HEK293T (cell line): ENCODE data around the gene CBR3.

Experiments used
- CTCF ChIA-PET: fragments of 350-600 bp; formaldehyde crosslinking; extraction: SDS; loops from one replicate; lab custom pipeline; 2021; ENCODE audit warnings: antibody characterized with exemption, inconsistent platforms; lab: Yijun Ruan, JAX
- POLR2A ChIA-PET: fragments of 350-600 bp; formaldehyde crosslinking; extraction: SDS; loops from one replicate; lab custom pipeline; 2020; ENCODE audit warnings: antibody characterized with exemption, inconsistent platforms; lab: Yijun Ruan, JAX
- DNase-seq: peaks from one replicate; pipeline ENCODE4 v3.0.0; 2012; ENCODE audit warnings: mixed read lengths; ENCODE audit errors: extremely low spot score
- ARNT ChIP-seq: fragments of 450-650 bp; IDR thresholded peaks from 2 replicates; pipeline ENCODE4 v1.6.1; 2017; ENCODE audit warnings: mild to moderate bottlenecking
- BHLHE40 ChIP-seq: fragments of 450-650 bp; IDR thresholded peaks from 2 replicates; pipeline ENCODE4 v1.6.1; 2016; ENCODE audit warnings: mild to moderate bottlenecking, moderate library complexity, borderline replicate concordance
- CTBP1 ChIP-seq: fragments of 450-650 bp; IDR thresholded peaks from 2 replicates; pipeline ENCODE4 v1.6.1; 2016; ENCODE audit warnings: borderline replicate concordance
- ELF4 ChIP-seq: fragments of 450-650 bp; IDR thresholded peaks from 2 replicates; pipeline ENCODE4 v1.6.1; 2017; ENCODE audit warnings: antibody characterized with exemption
- FOXA1 ChIP-seq: fragments of 450-650 bp; IDR thresholded peaks from 2 replicates; pipeline ENCODE4 v1.6.1; 2016; ENCODE audit warnings: mild to moderate bottlenecking
- FOXK2 ChIP-seq: fragments of 450-650 bp; IDR thresholded peaks from 2 replicates; pipeline ENCODE4 v1.6.1; 2016; ENCODE audit warnings: mild to moderate bottlenecking
- FOXM1 ChIP-seq: fragments of 450-650 bp; IDR thresholded peaks from 2 replicates; pipeline ENCODE4 v1.6.1; 2017; ENCODE audit warnings: mild to moderate bottlenecking, borderline replicate concordance
- HDGF ChIP-seq: fragments of 450-650 bp; IDR thresholded peaks from 2 replicates; pipeline ENCODE4 v1.6.1; 2017; ENCODE audit warnings: antibody characterized with exemption, borderline replicate concordance
- L3MBTL2 ChIP-seq: fragments of 450-650 bp; conservative IDR thresholded peaks from 2 replicates; pipeline ENCODE4 v1.6.1; 2016; ENCODE audit warnings: mild to moderate bottlenecking
- LEF1 ChIP-seq: fragments of 450-650 bp; IDR thresholded peaks from 2 replicates; pipeline ENCODE4 v1.6.1; 2017; ENCODE audit warnings: mild to moderate bottlenecking, borderline replicate concordance
- NFRKB ChIP-seq: fragments of 450-650 bp; IDR thresholded peaks from 2 replicates; pipeline ENCODE4 v1.6.1; 2016; ENCODE audit warnings: mild to moderate bottlenecking, moderate library complexity
- PKNOX1 ChIP-seq: fragments of 450-650 bp; IDR thresholded peaks from 2 replicates; pipeline ENCODE4 v1.6.1; 2016
- SP1 ChIP-seq: fragments of 450-650 bp; IDR thresholded peaks from 2 replicates; pipeline ENCODE4 v1.6.1; 2017
- SUZ12 ChIP-seq: fragments of 450-650 bp; IDR thresholded peaks from 2 replicates; pipeline ENCODE4 v1.6.1; 2016; ENCODE audit warnings: mild to moderate bottlenecking
- TARDBP ChIP-seq: fragments of 450-650 bp; IDR thresholded peaks from 2 replicates; pipeline ENCODE4 v1.6.1; 2016
- ZNF384 ChIP-seq: fragments of 450-650 bp; IDR thresholded peaks from 2 replicates; pipeline ENCODE4 v1.6.1; 2016

Gene CBR3

GRCh38 chr21:36113647-36114428, 21.0 kb upstream of the CBR3 start:
- TF ChIP-seq PKNOX1 (no peak), HDGF (no peak), L3MBTL2 (no peak), SP1 (no peak), ELF4 (no peak), NFRKB (no peak), ZNF384 (no peak), CTBP1 (no peak), TARDBP (no peak), LEF1 (no peak), FOXA1 (no peak), SUZ12 (no peak), ARNT (no peak), FOXK2 (no peak), BHLHE40 (no peak), FOXM1 (no peak)
- CTCF ChIA-PET = interaction anchor here (0.6 to 1.7 kb wide), 7 partner anchors 10 to 602 kb away, joined by 3 to 4 read pairs (median 3); no protein-coding TSS in a partner anchor
- no peak for DNase-seq
- POLR2A ChIA-PET = interaction anchor here (0.9 to 2.9 kb wide), 2 partner anchors 9 to 54 kb away, joined by 3 to 16 read pairs; partner anchors contain the start of gene SETD4

- DNase-seq = no peak
- TF ChIP-seq ELF4 (no peak), LEF1 (no peak), SUZ12 (no peak), FOXM1 (no peak), NFRKB (no peak), TARDBP (no peak), L3MBTL2 (no peak), ARNT (no peak), BHLHE40 (no peak), SP1 (no peak), FOXK2 (no peak)
- POLR2A ChIA-PET = interaction anchor here (1.4 kb wide), 1 partner anchor 20 kb away, joined by 3 read pairs; the partner anchor contains the start of gene CBR3
- CTCF ChIA-PET = interaction anchor here (0.7 kb wide), 1 partner anchor 45 kb away, joined by 4 read pairs; the partner anchor contains the start of gene CBR1
Measured at GRCh38 chr21:36115138-36115730, 19.6 kb upstream of the CBR3 start.

GRCh38 chr21:36117286-36117741, 17.6 kb upstream of the CBR3 start:
- CTCF ChIA-PET = no interaction called here
- POLR2A ChIA-PET = no interaction called here
- TF ChIP-seq CTBP1 (no peak), PKNOX1 (no peak), LEF1 (no peak), FOXK2 (no peak), L3MBTL2 (no peak)
- no peak for DNase-seq

GRCh38 chr21:36120304-36120888, 14.5 kb upstream of the CBR3 start:
- no peak for TF ChIP-seq BHLHE40
- no peak for TF ChIP-seq ELF4
- TF ChIP-seq HDGF = no peak
- TF ChIP-seq SUZ12 = no peak
- TF ChIP-seq SP1 = no peak
- no peak for TF ChIP-seq L3MBTL2
- ChIA-PET CTCF (no interaction called here), POLR2A (no interaction called here)
- no peak for DNase-seq

GRCh38 chr21:36122977-36123376, 11.9 kb upstream of the CBR3 start:
- ChIA-PET POLR2A (no interaction called here), CTCF (interaction anchor here (0.6 to 1.3 kb wide), 4 partner anchors 8 to 230 kb away, joined by 3 to 4 read pairs (median 3); no protein-coding TSS in a partner anchor)
- no peak for DNase-seq
- TF ChIP-seq FOXA1 (no peak), ARNT (no peak), TARDBP (no peak), ZNF384 (no peak), FOXK2 (no peak), PKNOX1 (no peak), ELF4 (no peak), CTBP1 (no peak), BHLHE40 (no peak), FOXM1 (no peak), NFRKB (no peak), SP1 (no peak), SUZ12 (no peak), HDGF (no peak), LEF1 (no peak), L3MBTL2 (no peak)

GRCh38 chr21:36124395-36124794, 10.5 kb upstream of the CBR3 start:
- POLR2A ChIA-PET = no interaction called here

More at GRCh38 chr21:36124395-36124794, 10.5 kb upstream of the CBR3 start:
- CTCF ChIA-PET = interaction anchor here (0.7 to 1.3 kb wide), 3 partner anchors 11 to 101 kb away, joined by 3 to 6 read pairs (median 4); no protein-coding TSS in a partner anchor
- no peak for DNase-seq
- TF ChIP-seq SP1 (no peak), HDGF (no peak), FOXM1 (no peak), SUZ12 (no peak), PKNOX1 (no peak), NFRKB (no peak), L3MBTL2 (no peak), FOXA1 (no peak)
